Stimulated activated CD8-positive, alpha-beta memory T cell treated with anti-CD3 and anti-CD28 coated beads, Interleukin-12 subunit alpha, Interleukin-12 subunit beta, amount 100 ng/mL, for 24 hours (primary cell): ENCODE results near the gene THSD4.
"Not testable (repeated sequence)": the region's sequence is repeated elsewhere in the genome, so short reads cannot be mapped to it uniquely, and the experiment has no call there.

Experiments
- DNase-seq: peaks from one replicate; pipeline ENCODE4 v3.0.0-alpha.2; 2020; ENCODE audit errors: extremely low read depth

Gene THSD4

DNA sequence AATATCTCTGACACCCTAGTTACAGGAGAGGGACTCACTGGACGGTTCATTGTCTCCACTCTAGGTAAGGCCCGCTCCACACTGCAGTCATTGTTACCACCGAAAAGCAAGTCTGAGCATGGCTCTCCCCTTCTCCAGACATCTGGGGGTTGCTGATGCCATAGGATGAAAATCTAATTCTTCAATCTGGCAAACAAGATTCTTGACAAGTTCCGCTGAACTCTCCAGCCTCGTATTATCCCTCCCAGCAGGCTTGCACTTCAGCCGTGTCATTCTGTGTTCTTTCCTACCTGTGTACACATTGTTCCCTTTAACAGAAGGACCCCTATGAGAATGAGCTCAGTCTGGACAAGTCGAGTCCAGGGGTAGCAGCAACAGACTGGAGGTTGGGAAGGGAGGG is 542.8 kb downstream of the THSD4 start:
- DNase-seq, result no peak

DNA sequence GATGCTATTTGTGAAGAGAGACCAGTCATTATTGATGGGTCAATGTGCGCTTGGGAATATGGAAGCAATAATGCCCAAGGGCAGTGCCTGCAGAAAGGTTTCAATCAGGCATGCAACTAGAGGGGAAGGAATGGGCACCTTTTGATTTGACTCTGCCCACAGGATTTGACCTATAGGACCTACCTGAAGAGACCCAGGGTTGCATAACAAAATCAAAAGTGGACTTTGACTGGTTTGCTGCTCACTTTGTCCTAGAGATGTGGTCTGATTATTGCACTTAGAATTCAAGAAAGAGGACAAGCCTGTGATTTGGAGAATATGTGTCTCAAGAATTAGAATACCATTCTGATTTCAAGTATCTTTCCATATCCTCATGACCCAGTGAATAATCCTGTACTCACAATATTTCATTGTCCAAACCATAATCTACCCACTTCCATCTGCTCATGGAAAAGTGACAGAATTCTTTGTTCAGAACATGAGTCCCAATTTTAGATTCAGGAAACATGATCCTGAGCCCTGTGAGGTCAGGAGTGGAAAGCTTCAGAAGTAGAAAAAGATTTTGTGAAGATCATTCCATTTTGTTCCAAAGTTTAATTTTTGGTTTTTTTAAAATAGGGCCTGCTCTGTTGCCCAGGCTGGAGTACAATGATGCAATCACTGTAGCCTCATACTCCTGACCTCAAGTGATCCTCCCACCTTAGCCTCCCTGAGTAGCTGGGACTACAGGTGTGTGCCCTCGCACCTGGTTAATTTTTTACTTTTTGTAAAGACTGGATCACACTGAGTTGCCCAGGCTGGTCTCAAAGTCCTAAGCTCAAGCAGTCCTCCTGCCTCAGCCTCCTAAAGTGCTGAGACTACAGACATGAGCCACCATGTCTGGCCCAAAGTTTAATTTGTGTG is 543.8 kb downstream of the THSD4 start:
- DNase-seq, result no peak

DNA sequence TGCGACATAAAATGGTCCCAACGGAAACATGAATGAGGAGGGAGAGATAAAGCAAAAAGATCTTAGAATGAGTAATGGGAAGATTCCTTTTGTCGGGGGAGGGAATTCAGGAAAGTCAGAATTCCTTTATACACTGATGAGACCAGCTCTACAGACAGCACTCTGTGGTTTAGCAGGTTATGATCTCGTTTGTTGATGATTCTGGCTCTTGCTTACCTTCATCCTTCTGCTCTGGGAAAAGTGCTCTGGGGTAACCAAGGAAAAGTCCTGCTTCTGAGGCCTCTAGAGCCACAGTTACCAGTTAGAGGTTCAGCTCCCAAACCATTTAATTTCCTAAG is 544.4 kb downstream of the THSD4 start:
- DNase-seq, result no peak

DNA sequence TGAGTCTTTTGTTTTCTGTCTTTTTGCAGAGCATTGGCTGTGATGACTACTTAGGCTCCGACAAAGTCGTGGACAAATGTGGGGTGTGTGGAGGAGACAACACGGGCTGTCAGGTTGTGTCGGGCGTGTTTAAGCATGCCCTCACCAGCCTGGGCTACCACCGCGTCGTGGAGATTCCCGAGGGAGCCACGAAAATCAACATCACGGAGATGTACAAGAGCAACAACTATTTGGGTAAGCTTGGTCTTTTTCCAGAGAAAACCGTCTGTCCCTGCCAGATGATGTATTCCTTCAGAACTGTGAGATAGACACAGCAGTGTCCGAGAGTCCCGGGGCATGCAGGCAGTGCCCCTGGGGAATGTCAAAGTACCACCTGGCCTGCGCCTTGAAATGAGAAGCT is 545.2 kb downstream of the THSD4 start:
- DNase-seq, result no peak

DNA sequence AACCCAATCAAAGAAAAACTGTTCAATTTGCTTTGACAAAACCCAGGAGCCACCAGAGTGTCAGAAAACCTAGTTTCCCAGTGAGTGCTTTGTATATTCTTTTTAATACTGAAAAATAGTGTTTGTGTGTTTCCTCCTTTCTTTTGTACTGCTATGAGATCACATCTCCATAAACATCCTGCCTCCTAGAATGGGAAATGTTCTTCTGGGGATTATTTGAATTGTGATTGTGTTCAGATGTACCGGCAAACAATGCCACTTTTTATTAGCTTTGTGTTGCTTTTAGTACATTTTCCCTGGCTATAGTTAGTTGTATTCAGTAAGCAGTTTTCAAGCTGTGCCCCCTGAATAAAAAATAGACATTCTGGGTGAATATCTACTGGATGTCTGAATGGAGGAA is 547.0 kb downstream of the THSD4 start:
- no peak for DNase-seq

DNA sequence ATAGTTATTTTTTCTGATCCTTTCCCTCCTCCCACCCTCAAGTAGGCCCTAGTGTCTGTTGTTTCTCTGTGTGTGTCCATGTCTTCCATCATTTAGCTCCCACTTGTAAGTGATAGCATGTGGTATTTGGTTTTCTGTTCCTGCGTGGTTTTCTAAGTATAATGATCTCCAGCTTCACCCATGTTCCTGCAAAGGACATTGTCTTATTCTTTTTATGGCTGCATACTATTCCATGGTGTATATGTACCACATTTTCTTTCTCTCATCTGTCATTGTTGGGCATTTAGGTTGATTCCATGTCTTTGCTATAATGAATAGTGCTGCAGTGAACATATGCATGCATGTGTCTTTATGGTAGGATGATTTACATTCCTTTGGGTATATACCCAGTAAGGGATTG is 549.4 kb downstream of the THSD4 start:
- no peak for DNase-seq

DNA sequence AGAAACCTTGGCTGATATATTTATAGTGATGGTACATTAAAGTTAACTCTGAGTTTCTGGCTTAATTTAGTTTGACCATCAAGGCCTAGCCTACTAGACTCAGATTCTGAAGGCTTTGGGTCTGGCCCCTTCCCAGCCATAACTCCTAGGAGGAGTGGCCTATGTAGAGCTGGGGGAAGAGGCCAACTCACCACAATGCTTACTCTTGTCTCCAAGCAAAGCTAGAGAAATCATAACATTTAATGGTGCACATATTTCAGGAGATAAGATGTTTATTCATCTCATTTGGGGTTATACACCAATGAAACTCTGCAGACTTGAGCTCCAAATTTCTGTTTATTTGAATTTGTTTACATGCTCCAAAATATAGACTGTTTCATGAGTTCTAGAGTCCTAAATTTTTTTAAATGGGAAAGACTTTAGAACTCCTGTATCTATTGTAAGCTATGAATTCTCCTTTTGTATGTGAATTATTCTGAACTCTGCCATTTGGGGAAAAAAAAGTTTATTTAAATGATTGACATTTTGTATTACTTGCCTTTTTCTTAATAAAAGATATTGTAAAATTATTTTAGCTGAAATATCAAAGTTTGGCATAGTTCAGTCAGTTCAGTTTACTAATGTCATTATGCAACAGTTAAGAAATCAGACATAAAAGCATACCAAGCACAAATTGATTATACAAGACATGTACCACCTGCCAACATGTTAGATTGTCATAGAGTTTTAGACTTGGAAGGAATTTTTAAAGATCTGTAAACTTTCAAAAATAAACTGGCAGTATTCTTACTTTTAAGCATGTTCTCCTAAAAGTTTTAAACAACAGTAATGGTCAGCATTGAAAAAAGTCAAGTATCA is 551.7 kb downstream of the THSD4 start:
- no peak for DNase-seq

DNA sequence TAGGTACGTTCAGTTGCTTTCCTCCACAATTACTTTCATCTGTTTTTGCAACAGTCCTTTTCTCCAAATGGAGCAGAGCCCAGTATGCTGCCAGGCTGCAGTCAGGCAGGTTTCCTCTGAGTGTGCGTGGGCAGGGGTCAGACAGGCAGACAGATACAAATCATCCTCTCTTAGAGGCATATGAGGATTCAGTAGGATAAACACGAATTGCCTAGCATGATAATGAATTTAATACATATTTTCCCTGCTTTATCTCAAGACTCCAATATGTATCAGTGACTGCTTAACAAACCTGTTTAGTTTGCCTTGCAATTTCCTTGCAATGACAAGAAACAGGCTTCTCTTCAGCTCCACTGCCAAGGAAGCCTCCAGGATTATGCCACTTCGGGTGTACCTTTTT is 554.4 kb downstream of the THSD4 start:
- no peak for DNase-seq

DNA sequence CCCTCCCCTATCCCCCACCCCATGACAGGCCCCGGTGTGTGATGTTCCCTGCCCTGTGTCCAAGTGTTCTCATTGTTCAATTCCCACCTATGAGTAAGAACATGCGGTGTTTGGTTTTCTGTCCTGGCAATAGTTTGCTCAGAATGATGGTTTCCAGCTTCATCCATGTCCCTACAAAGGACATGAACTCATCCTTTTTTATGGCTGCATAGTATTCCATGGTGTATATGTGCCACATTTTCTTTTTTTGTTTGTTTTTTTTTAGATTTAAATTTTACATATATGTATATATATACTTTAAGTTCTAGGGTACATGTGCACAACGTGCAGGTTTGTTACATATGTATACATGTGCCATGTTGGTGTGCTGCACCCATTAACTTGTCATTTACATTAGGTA is 555.0 kb downstream of the THSD4 start:
- not testable (repeated sequence) for DNase-seq

DNA sequence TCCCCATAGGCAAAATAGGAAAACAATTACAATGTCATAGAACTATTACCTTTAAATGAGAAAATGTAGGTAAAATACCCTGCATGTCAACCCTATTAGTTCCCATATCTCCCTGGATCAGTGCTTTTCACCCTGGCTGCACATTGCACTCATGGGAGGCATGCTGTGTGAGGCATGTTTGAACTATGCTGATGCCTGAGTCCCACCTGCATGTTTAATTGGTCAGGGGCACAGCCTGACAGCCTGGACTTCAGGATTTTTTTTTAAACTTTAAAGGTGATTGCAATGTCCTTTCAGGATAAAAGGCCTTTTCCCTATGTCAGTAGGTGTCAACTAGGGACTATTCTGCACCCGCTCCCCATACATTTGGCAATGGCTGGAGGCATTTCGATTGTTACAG is 559.1 kb downstream of the THSD4 start:
- no peak for DNase-seq

DNA sequence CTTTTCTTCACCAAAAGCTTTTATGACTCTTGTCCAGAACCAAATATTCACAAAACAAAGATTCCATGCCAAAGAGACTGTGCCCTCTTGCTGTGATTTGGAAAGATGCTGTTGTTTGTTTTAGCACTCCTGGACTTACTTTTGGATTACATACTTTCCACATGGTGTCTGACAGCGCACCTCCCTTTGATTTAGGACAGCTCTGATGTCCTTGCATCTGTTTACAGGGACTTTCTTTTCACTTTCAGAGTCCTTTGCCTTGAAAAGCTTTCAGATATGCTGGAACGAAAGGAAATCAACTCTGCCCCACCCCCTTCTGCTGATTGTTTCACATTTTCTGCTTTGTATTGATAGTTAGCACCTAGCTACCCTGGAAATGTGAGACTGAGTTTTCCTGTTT is 562.1 kb downstream of the THSD4 start:
- DNase-seq, result no peak

DNA sequence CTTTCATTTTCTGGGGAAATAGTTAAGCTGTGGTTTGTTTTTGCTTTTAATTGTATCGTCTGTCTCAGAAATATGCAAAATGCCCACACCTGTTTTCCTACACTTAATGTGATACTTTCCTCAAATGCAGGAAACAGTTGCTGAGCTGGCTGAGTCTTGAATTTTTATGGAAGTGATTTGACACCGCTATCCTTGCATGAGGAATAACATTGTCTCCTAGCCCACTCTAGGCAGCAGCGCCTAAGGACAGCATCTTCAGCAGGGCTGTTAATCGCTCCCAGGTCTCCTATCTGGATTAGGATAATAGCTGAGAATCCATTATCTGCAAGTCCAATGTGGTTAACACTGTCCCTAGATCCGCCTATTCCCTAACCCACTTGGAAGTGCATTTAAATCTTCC is 562.5 kb downstream of the THSD4 start:
- no peak for DNase-seq

DNA sequence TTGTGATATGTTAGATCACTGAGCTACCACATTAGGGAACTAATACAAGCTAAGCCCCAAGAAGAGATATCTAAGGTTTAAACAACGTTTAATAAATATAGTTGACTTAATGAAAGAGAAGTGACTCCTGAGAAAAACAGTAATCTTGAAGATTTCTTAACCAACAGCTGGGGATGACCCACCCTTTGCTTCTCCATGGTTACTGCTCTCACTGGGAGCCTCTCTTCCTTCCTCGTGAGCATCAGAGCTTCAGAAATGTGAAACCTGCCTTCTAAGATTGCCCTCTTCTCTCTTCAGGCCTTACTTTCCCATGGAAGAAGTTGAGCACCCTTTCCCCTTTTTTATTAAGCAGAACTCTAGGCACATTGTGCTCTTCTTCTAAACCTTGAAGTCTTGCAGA is 562.9 kb downstream of the THSD4 start:
- DNase-seq, result no peak

DNA sequence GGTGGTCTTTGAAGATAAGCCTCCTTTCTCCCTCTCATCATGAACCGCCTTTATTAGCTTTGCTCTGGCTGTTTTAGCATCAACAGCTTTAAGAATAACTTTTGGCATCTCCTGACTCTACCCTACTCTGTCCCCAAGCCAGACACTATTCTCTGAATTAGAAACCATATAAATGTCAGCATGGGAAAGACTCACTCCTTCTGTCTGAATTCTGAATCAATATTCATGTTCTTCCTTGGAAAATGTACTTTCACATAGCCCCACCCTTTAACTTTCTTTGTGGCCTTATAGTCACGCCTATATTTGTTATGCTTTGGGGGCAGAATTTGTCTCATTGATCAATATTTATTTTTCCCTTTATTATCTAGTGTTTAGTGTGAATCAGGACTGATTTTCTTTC is 563.3 kb downstream of the THSD4 start:
- DNase-seq, result no peak

DNA sequence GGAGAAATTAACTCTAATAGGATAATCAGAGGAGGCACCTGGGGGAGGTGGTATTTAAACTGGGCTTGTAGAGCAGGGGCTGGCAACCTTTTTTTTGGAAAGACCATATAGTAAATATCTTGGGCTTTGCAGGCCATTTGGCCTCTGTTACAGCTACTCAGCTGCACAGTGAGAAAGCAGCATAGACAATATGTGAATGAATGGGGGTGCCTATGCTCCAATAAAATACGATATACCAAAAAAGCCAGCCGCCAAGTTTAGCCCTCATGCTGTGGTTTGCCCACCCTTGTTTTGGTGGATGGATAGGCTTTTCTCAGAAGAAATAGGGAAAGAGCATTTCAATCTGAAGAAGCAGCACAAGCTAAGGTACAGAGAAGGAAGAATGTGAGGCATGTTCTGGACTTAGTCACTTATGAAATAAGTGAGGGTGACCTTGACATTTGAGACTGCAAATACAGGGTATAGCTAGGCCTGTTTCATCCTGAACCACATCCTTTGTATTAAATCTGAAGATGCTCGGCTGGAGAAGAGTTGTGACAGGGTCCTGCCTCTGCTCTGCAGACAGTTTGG is 564.0 kb downstream of the THSD4 start:
- no peak for DNase-seq

DNA sequence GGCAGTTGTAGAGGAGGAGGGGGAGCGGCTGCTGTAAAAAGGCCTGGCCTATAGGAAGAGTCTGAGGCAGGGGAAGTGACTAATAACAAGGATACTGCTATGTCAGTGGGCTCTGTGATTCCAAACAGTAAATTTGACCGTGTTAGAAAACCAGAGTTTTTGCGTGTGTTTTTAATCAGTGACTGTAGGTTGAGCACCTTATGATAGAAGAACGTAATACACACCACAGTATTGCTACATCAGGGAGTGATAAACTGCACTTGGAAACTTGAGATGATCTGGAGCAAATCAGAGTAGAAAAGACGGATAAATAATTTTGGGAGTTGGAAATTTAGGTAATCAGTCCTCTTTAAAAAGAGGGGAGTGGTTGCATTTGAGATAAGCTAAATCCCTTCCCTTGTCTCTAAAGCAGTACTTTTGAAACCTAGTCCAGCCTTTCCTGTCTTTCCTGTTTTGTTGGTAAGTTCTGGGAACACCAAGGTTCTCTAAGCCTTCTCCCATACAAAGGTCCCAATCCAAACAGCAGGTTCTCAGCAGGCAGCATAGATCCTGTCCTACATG is 564.6 kb downstream of the THSD4 start:
- DNase-seq, result no peak

DNA sequence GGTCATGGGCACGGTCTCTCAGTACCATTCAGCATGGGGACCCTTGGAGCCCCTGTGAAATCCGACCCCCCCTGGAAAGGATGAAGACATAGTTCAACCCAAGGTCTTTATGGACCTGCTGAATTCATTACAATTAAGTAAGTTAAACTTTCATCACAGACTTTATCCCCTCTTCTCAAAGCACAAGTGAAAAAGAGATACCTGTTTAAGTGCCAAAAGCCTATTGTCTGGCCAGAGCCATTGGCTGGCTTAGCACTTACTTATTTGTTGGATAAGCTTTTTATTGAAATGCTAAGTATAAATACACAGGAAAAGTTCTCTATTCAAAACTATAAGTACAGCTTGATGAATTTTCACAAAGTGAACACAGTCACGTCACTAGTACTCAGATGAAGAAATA is 566.7 kb downstream of the THSD4 start:
- DNase-seq, result no peak

DNA sequence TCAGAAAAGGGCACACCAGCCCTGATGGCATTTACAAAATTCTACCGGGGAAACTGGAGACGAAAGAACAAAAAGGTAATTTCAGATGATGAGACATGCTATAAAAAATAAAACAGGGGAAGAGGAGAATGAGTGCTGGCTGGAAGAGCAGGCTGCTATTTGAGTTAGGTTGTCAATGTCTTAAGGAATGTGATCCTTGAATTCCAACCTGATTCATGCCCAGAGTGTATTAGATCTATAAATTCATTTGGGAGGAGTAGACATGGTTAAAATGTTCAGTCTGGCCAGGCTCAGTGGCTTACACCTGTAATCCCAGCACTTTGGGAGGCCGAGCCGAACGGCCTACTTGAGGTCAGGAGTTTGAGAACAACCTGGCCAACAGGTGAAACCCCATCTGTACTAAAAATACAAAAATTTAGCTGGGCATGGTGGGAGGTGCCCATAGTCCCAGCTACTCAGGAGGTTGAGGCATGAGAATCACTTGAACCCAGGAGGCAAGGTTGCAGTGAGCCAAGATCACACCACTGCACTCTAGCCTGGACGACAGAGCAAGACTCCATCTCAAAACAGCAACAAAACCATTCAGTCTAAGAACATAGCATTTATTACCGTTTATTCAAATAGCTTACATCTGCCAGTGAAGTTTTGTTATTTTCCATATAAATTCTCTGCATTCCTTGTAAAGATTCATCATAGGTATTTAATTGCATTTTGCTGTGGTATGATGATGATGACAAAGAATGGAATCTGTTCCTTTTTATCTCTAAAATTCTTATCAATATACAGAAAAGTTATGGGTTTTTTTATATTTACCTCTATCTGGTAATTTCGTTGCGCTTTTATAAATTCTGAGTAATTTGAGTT is 568.4 kb downstream of the THSD4 start:
- DNase-seq, result no peak

DNA sequence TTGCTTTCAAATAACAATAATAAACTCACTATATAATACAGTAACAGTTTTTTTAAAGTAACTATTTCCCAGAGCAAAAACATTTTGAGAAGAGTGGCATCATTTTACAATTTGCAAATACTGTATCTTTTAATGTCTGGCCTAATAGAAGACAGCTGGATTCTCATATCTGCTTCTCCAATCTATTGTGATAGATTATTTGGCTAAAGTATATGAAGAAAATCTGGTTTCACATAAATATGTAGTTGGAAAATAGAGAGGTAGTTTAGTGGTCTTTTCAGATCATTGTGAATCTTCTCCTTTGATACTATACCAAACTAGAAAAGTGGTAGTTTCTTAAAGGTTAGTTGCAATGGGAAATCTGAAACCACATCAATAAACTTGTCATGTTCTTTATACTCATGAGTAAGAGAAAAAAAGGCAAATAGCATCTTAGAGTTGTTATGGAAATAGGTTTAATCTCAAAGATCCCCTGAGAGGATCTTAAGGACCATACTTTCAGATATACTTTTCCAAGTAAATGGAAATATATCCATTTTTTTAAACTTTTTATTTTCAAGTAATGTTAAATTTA is 570.2 kb downstream of the THSD4 start:
- no peak for DNase-seq

DNA sequence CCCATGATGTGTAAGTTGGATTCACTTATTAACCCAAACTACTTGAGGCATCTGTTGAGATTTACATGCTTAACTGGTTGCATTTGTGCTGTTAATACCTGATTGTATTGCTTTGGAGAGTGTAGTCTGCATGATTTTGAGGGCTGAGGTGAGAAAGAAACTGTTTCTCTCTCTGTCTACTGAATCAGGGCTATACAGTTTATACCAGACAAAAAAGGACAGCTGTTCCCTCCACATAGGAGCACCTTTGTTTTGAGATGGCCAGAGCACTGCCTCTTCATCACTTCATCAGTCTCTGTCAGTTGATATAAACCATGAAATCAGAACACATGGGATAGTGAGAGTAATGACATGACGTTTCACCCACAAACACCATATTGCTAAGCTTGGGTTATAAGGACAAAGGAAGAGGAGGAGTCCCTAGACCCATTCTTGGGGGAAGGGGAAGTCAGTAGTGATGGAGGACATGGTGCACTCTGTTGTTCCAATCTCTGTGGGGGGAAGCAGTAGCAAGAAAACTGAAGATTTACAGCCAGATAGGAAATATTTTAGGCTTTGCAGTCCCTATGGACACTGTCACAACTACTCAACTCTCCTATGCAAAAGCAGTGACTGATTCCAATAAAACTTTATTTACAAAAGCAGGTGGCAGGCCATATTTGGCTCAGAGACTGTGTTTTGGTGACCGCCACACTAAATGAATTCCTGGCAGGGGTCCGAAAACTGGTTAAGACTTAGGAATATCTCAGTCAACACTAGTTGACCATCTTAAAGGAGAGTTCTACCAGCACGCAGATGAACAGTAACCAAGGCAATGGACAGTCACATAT is 571.2 kb downstream of the THSD4 start:
- no peak for DNase-seq
